H9 (cell line): ENCODE results near the gene MYCBPAP. TPM values are rescaled to one million over a fixed set of nuclear protein-coding genes. Genes with fewer than 3 reads are reported as not detected.

Experiments
- DNase-seq: peaks from one replicate; pipeline ENCODE4 v3.0.0-alpha.2; 2017
- H2AFZ ChIP-seq: one replicate; pipeline ENCODE4 v1.6.1; 2013; ENCODE audit warnings: mild to moderate bottlenecking, low read length, control low read depth, moderate library complexity
- H2AK5ac ChIP-seq: 2 replicates; pipeline ENCODE4 v1.6.1; 2013; ENCODE audit warnings: low read length, control low read depth, mixed read lengths; ENCODE audit not compliant: insufficient read length
- H2BK120ac ChIP-seq: one replicate; pipeline ENCODE4 v1.6.1; 2013; ENCODE audit warnings: low read depth, mild to moderate bottlenecking, low read length, control low read depth, inconsistent platforms; ENCODE audit not compliant: poor library complexity, severe bottlenecking
- H2BK12ac ChIP-seq: 2 replicates; pipeline ENCODE4 v1.6.1; 2013; ENCODE audit warnings: low read length, control low read depth, mixed read lengths, low read depth; ENCODE audit not compliant: insufficient read length
- H2BK15ac ChIP-seq: 2 replicates; pipeline ENCODE4 v1.6.1; 2013; ENCODE audit warnings: low read depth, low read length, control low read depth
- H2BK20ac ChIP-seq: one replicate; pipeline ENCODE4 v1.6.1; 2013; ENCODE audit warnings: low read depth, mild to moderate bottlenecking, low read length, control low read depth, inconsistent platforms; ENCODE audit not compliant: poor library complexity, severe bottlenecking
- H2BK5ac ChIP-seq: 2 replicates; pipeline ENCODE4 v1.6.1; 2013; ENCODE audit warnings: low read length, control low read depth, mixed read lengths; ENCODE audit not compliant: insufficient read length
- H3K14ac ChIP-seq: 2 replicates; pipeline ENCODE4 v1.6.1; 2013; ENCODE audit warnings: low read length, control low read depth; ENCODE audit not compliant: insufficient read depth
- H3K18ac ChIP-seq: 2 replicates; pipeline ENCODE4 v1.6.1; 2013; ENCODE audit warnings: low read depth, mild to moderate bottlenecking, mixed read lengths, low read length, control low read depth; ENCODE audit not compliant: insufficient read length
- H3K23ac ChIP-seq: 2 replicates; pipeline ENCODE4 v1.6.1; 2013; ENCODE audit warnings: low read length, control low read depth, mixed read lengths, low read depth; ENCODE audit not compliant: insufficient read length
- H3K23me2 ChIP-seq: 2 replicates; pipeline ENCODE4 v1.6.1; 2013; ENCODE audit warnings: low read depth, mild to moderate bottlenecking, mixed read lengths, low read length, control low read depth; ENCODE audit not compliant: insufficient read length, poor library complexity, severe bottlenecking
- H3K27ac ChIP-seq: 2 replicates; pipeline ENCODE4 v1.5.1; 2013; ENCODE audit warnings: low read length, control low read depth, mixed read lengths, low read depth; ENCODE audit not compliant: insufficient read length
- H3K27me3 ChIP-seq: 2 replicates; pipeline ENCODE4 v1.6.1; 2013; ENCODE audit warnings: low read length, control low read depth, inconsistent platforms; ENCODE audit not compliant: insufficient read depth
- H3K4ac ChIP-seq: 2 replicates; pipeline ENCODE4 v1.6.1; 2013; ENCODE audit warnings: low read depth, mild to moderate bottlenecking, control low read depth, inconsistent platforms, low read length, moderate library complexity
- H3K4me1 ChIP-seq: 2 replicates; pipeline ENCODE4 v1.6.1; 2013; ENCODE audit warnings: low read length, control low read depth, inconsistent platforms; ENCODE audit not compliant: insufficient read depth
- H3K4me2 ChIP-seq: 2 replicates; pipeline ENCODE4 v1.6.1; 2013; ENCODE audit warnings: low read length, control low read depth, mixed read lengths; ENCODE audit not compliant: insufficient read length, insufficient read depth
- H3K56ac ChIP-seq: 2 replicates; pipeline ENCODE4 v1.6.1; 2013; ENCODE audit warnings: low read depth, mild to moderate bottlenecking, mixed read lengths, low read length, control low read depth; ENCODE audit not compliant: insufficient read length
- H3K79me1 ChIP-seq: 2 replicates; pipeline ENCODE4 v1.6.1; 2013; ENCODE audit warnings: low read depth, mild to moderate bottlenecking, moderate library complexity, low read length, control low read depth, inconsistent platforms; ENCODE audit not compliant: insufficient read depth, poor library complexity, severe bottlenecking
- H3K79me2 ChIP-seq: 2 replicates; pipeline ENCODE4 v1.6.1; 2013; ENCODE audit warnings: low read length, control low read depth, inconsistent platforms; ENCODE audit not compliant: insufficient read depth
- H3K9ac ChIP-seq: 2 replicates; pipeline ENCODE4 v1.6.1; 2013; ENCODE audit warnings: low read length, control low read depth, mixed read lengths; ENCODE audit not compliant: insufficient read length; ENCODE audit errors: extremely low read depth
- H3K9me3 ChIP-seq: one replicate; pipeline ENCODE4 v1.6.1; 2013; ENCODE audit warnings: low read depth, low read length, inconsistent platforms; ENCODE audit not compliant: control insufficient read depth
- H3T11ph ChIP-seq: one replicate; pipeline ENCODE4 v1.6.1; 2013; ENCODE audit warnings: mild to moderate bottlenecking, low read length, control low read depth, inconsistent platforms
- H4K20me1 ChIP-seq: one replicate; pipeline ENCODE4 v1.6.1; 2013; ENCODE audit not compliant: control insufficient read depth, insufficient read length, insufficient read depth
- H4K5ac ChIP-seq: 2 replicates; pipeline ENCODE4 v1.6.1; 2013; ENCODE audit warnings: low read depth, mild to moderate bottlenecking, mixed read lengths, low read length, control low read depth; ENCODE audit not compliant: insufficient read length
- H4K8ac ChIP-seq: replicated peaks from 2 replicates; pipeline ENCODE4 v1.6.1; 2013; ENCODE audit warnings: low read length, control low read depth, mixed read lengths, low read depth; ENCODE audit not compliant: insufficient read length
- H4K91ac ChIP-seq: 2 replicates; pipeline ENCODE4 v1.6.1; 2013; ENCODE audit warnings: low read depth, mild to moderate bottlenecking, moderate library complexity, mixed read lengths, low read length, control low read depth; ENCODE audit not compliant: insufficient read length
- H3K27ac Mint-ChIP-seq, 3 experiments: 2 replicates in 2 of 3; 3 replicates in 1 of 3; pipeline ENCODE4 v1.8.0; 2020 to 2021; ENCODE audit warnings: mixed read lengths in 3 of 3, mild to moderate bottlenecking in 1 of 3, moderate library complexity in 1 of 3
- H3K27me3 Mint-ChIP-seq: 2 replicates; pipeline ENCODE4 v1.8.0; 2021; ENCODE audit warnings: low read depth, mild to moderate bottlenecking, moderate library complexity, mixed read lengths
- H3K36me3 Mint-ChIP-seq, 3 experiments: 2 replicates in 2 of 3; 3 replicates in 1 of 3; pipeline ENCODE4 v1.8.0; 2020 to 2021; ENCODE audit warnings: low read depth in 3 of 3, mixed read lengths in 3 of 3; ENCODE audit not compliant: insufficient read depth in 1 of 3
- H3K4me1 Mint-ChIP-seq, 2 experiments: 2 replicates each; pipeline ENCODE4 v1.8.0; 2020; ENCODE audit warnings: mixed read lengths in 2 of 2
- H3K4me3 Mint-ChIP-seq, 2 experiments: 2 replicates in 1 of 2; 3 replicates in 1 of 2; pipeline ENCODE4 v1.8.0; 2020 to 2021; ENCODE audit warnings: mild to moderate bottlenecking in 2 of 2, mixed read lengths in 2 of 2, moderate library complexity in 1 of 2
- H3K9me3 Mint-ChIP-seq, 2 experiments: 2 replicates in 1 of 2; 3 replicates in 1 of 2; pipeline ENCODE4 v1.8.0; 2020; ENCODE audit warnings: mild to moderate bottlenecking in 2 of 2, mixed read lengths in 2 of 2, moderate library complexity in 1 of 2
- WGBS: extraction: QIAGEN DNeasy Blood & Tissue Kit; methylation state at CpG from one replicate; pipeline ENCODE4 v1.1.7; 2013; ENCODE audit warnings: missing lambda C conversion rate, low lambda C conversion rate, mixed read lengths; ENCODE audit not compliant: insufficient read length; ENCODE audit errors: extremely low coverage; 5-methylcytosine and 5-hydroxymethylcytosine counted together
- total RNA-seq: library from RNA; stranded (reverse); gene quantifications from 2 replicates; pipeline ENCODE4 v1.2.1, GENCODE V29; 2021
- TF ChIP-seq, protein P1 (sequence below): fragments of 200-600 bp; sonication (generic); conservative IDR thresholded peaks from 3 replicates; pipeline ENCODE4 v1.8.0; 2021; ENCODE audit warnings: antibody characterized with exemption, mild to moderate bottlenecking

MYCBPAP gene
- total RNA-seq, 1 experiment from 2014 or later = 1.7 TPM

DNA sequence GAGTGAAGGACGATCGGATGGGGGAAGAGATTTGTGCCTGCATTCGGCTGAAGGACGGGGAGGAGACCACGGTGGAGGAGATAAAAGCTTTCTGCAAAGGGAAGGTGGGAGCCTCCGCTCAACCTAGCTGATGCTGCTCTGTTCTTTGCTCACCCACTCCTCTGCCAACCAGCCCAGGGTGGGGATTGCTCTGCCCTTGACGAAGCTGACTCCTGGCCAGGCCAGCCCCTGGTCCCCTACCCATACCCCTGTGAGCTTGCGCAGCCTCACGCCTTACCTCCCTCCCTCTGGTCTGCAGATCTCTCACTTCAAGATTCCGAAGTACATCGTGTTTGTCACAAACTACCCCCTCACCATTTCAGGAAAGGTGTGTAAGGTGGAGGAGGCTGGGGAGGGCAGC lies 34.3 kb upstream of the MYCBPAP start:
- peaks cover 30% of the 10 kb centered on the region for H3K27me3 Mint-ChIP-seq
- Histone ChIP-seq H3K23me2 (no peaks in the 10 kb centered on the region), H3K27me3 (peaks cover 2% of the 10 kb centered on the region; the same call in 1 of the 2 replicates), H2BK20ac (no peak overlapping the region), H3K79me1 (no peaks in the 10 kb centered on the region), H4K8ac (no peak overlapping the region), H3K4me2 (no peak overlapping the region), H2AK5ac (no peak overlapping the region), H3K9ac (no peak overlapping the region), H3K18ac (no peak overlapping the region), H4K20me1 (no peaks in the 10 kb centered on the region), H3K56ac (no peak overlapping the region), H2BK120ac (no peak overlapping the region), H3K9me3 (no peaks in the 10 kb centered on the region), H3K4me1 (no peaks in the 10 kb centered on the region), H2BK15ac (no peak overlapping the region), H3K79me2 (no peaks in the 10 kb centered on the region), H3K23ac (no peak overlapping the region), H4K5ac (no peak overlapping the region), H2BK12ac (no peak overlapping the region), H2AFZ (no peak overlapping the region), H3K4ac (no peak overlapping the region), H4K91ac (no peak overlapping the region), H3T11ph (no peak overlapping the region), H3K14ac (no peak overlapping the region), H3K27ac (no peak overlapping the region), H2BK5ac (no peak overlapping the region)
- WGBS = no CpG with 5 or more reads among the region's 11 CpGs
- H3K9me3 Mint-ChIP-seq = no peaks in the 10 kb centered on the region
- TF ChIP-seq, protein P1, sequence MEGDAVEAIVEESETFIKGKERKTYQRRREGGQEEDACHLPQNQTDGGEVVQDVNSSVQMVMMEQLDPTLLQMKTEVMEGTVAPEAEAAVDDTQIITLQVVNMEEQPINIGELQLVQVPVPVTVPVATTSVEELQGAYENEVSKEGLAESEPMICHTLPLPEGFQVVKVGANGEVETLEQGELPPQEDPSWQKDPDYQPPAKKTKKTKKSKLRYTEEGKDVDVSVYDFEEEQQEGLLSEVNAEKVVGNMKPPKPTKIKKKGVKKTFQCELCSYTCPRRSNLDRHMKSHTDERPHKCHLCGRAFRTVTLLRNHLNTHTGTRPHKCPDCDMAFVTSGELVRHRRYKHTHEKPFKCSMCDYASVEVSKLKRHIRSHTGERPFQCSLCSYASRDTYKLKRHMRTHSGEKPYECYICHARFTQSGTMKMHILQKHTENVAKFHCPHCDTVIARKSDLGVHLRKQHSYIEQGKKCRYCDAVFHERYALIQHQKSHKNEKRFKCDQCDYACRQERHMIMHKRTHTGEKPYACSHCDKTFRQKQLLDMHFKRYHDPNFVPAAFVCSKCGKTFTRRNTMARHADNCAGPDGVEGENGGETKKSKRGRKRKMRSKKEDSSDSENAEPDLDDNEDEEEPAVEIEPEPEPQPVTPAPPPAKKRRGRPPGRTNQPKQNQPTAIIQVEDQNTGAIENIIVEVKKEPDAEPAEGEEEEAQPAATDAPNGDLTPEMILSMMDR = no peak
- no peak overlapping the region for H3K4me3 Mint-ChIP-seq
- H3K4me1 Mint-ChIP-seq = peaks cover 6 to 23% of the 10 kb centered on the region in 2 experiments
- H3K36me3 Mint-ChIP-seq = peaks cover 0 to 2% (median 0%) of the 10 kb centered on the region in 3 experiments; a peak in 3 of 7 replicates
- no peak for DNase-seq
- H3K27ac Mint-ChIP-seq = no peak overlapping the region; a peak in 1 of 7 replicates
